ENCODE results near the gene OR6J1. TPM values are rescaled to one million over a fixed set of nuclear protein-coding genes. Genes with fewer than 3 reads are reported as not detected.

The OR6J1 gene
- total and polyA plus RNA-seq, 11 donors, result 0.06 TPM; not detected in 10

GRCh38 chr14:22664261-22664660 is 20.1 kb upstream of the OR6J1 start:
- Histone ChIP-seq H3K4me3 (no peak overlapping the region), H3K36me3 (no peaks in the 10 kb centered on the region), H3K27ac (no peak overlapping the region), H3K9me3 (no peaks in the 10 kb centered on the region), H3K4me1 (no peaks in the 10 kb centered on the region), H3K27me3 (no peaks in the 10 kb centered on the region)
- no peak for TF ChIP-seq CTCF (IDR thresholded peaks at IDR 0.05)
- TF ChIP-seq POLR2A (IDR thresholded peaks at IDR 0.05), result no peak
- intact Hi-C loops (cut with DNase I), result no loop called here
- ATAC-seq (no peak), DNase-seq (no peak)
- 78 to 83% (median 81%) methylated on average over 6 of the region's 6 CpGs for WGBS, 4 donors

DNA sequence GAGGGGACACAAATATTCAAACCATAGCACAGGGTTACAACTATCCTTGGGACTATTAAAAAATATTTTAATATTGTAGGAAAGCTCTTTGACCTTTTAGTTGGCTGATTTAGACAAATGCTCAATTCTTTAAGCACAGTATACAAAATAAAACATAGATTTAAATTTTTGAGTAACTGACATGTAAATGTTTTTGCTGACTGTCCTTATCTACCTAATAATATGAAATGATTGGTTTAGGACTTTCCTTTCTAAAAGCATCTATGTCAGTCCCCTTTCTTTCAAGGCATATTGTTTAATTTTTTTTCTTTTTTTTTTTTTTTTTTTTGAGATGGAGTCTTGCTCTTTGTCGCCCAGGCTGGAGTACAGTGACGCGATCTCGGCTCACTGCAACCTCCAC is 16.5 kb upstream of the OR6J1 start:
- WGBS, 4 donors, result 91 to 98% (median 93%) methylated on average over 4 of the region's 4 CpGs
- H3K27ac ChIP-seq, result no peak overlapping the region
- peaks cover 0 to 2% (median 0%) of the 10 kb centered on the region in 12 donors for H3K4me1 ChIP-seq
- no peaks in the 10 kb centered on the region for H3K36me3 ChIP-seq
- no peaks in the 10 kb centered on the region for H3K27me3 ChIP-seq
- no peaks in the 10 kb centered on the region for H3K9me3 ChIP-seq
- TF ChIP-seq CTCF (IDR thresholded peaks at IDR 0.05) (no peak), POLR2A (IDR thresholded peaks at IDR 0.05) (no peak)
- ATAC-seq, result no peak
- no peak for DNase-seq
- no peak overlapping the region for H3K4me3 ChIP-seq
- intact Hi-C loops (cut with DNase I), result no loop called here

DNA sequence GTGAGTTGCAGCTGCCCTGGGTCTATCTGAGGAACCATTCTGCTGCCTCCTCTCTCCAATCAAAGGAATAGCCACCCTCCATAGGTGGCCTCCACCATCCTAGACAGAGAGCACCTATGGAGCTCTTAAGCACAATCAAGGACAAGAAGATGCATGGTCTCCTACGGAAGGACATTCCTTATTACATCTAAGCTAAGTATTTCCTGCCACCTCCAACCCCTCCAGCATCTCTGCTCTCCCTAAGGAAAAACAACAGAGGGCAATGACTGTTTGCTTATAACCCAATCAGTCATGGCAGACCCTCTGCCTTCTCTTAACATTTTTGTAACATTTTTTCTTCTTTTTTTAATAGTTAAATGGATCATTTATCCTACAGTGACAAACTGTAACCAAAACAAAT is 14.8 kb upstream of the OR6J1 start:
- Histone ChIP-seq H3K9me3 (no peaks in the 10 kb centered on the region), H3K4me3 (no peak overlapping the region), H3K27me3 (no peaks in the 10 kb centered on the region), H3K27ac (no peak overlapping the region), H3K36me3 (no peaks in the 10 kb centered on the region), H3K4me1 (peaks cover 0 to 2% (median 0%) of the 10 kb centered on the region in 12 donors)
- TF ChIP-seq POLR2A (IDR thresholded peaks at IDR 0.05) (no peak), CTCF (IDR thresholded peaks at IDR 0.05) (no peak)
- DNase-seq, result no peak
- WGBS, 4 donors, result 29 to 64% (median 43%) methylated on average over 1 of the region's 1 CpG
- intact Hi-C loops (cut with DNase I), result loop anchor here in 7 of 10 donors (5.0 to 10.0 kb wide), 5 partner anchors 156 to 196 kb away; partner anchors contain the start of genes SLC7A7 (in 5 of the 7) and MRPL52 (in 1 of the 7)
- no peak for ATAC-seq

DNA sequence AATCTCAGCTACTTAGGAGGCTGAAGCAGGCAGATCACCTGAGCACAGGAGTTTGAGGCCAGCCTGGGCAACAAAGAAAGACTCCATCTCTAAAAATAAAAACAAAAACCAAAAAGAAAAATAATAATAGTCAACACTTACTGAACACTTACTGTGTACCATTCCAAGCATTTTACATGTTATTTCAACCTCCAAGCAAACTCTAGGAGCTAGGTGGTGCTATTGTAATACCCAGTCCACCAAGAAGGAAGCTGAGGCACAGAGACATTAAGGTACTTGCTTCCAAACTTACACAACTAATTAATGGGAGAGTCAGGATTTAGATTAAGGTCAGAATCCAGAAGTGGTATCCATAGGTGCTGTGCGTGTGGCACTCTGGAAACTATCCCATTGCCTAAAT is 13.7 kb upstream of the OR6J1 start:
- peak in 1 of 4 donors; percentile 44 for ATAC-seq
- Histone ChIP-seq H3K4me3 (no peak overlapping the region), H3K27me3 (no peaks in the 10 kb centered on the region), H3K9me3 (no peaks in the 10 kb centered on the region), H3K27ac (no peak overlapping the region), H3K4me1 (peaks cover 0 to 2% (median 0%) of the 10 kb centered on the region in 12 donors), H3K36me3 (no peaks in the 10 kb centered on the region)
- DNase-seq, result no peak
- intact Hi-C loops (cut with DNase I), result loop anchor here in 8 of 10 donors (1.0 to 10.0 kb wide), 6 partner anchors 157 to 197 kb away; partner anchors contain the start of genes SLC7A7 (in 5 of the 8) and MRPL52 (in 1 of the 8)
- TF ChIP-seq CTCF (IDR thresholded peaks at IDR 0.05) (peak in 9 of 12 donors; percentile 27 to 55 (median 42)), POLR2A (IDR thresholded peaks at IDR 0.05) (no peak)
- 88 to 98% (median 90%) methylated on average over 1 of the region's 1 CpG for WGBS, 4 donors
